HL-60 (cell line): Measurements from ENCODE around the gene TMTC1.

Experiments used
- CTCF ChIP-seq: IDR thresholded peaks from one replicate; pipeline ENCODE4 v1.5.1; 2011; ENCODE audit warnings: low read length, control low read depth, inconsistent platforms; ENCODE audit not compliant: insufficient read depth
- GABPA ChIP-seq: IDR thresholded peaks from 2 replicates; pipeline ENCODE4 v1.6.1; 2012; ENCODE audit warnings: low read depth
- POLR2AphosphoS5 ChIP-seq: IDR thresholded peaks from 2 replicates; pipeline ENCODE4 v1.6.1; 2012; ENCODE audit warnings: low read depth
- REST ChIP-seq: IDR thresholded peaks from 2 replicates; pipeline ENCODE4 v1.6.1; 2012; ENCODE audit warnings: low read depth; ENCODE audit not compliant: insufficient replicate concordance
- SPI1 ChIP-seq: IDR thresholded peaks from 2 replicates; pipeline ENCODE4 v1.6.1; 2012; ENCODE audit warnings: low read depth, mild to moderate bottlenecking, borderline replicate concordance

- TF ChIP-seq CTCF (no peak), POLR2AphosphoS5 (no peak), GABPA (no peak), REST (no peak), SPI1 (no peak)
Measured at GRCh38 chr12:29451888-29452287, 331.9 kb downstream of the TMTC1 start.
